Measurements from ENCODE around the gene DPYD. TPM values are rescaled to one million over a fixed set of nuclear protein-coding genes. Genes with fewer than 3 reads are reported as not detected.

DPYD gene
- total RNA-seq, 1 donor from 2014 or later, result 8.5 TPM

- Mint-ChIP-seq H3K27me3 (no peaks in the 10 kb centered on the region), H3K4me3 (no peak overlapping the region), H3K9me3 (no peaks in the 10 kb centered on the region), H3K27ac (no peak overlapping the region), H3K4me1 (ENCODE audit: unreplicated experiment) (peaks cover 6% of the 10 kb centered on the region), H3K36me3 (no peaks in the 10 kb centered on the region)
- no peak for DNase-seq (ENCODE audit: extremely low spot score, unreplicated experiment)
- no peak for TF ChIP-seq CTCF (conservative IDR thresholded peaks at IDR 0.05)
These were observed 438.8 kb downstream of the DPYD start for GRCh38 chr1:97482022-97482421.

- no peaks in the 10 kb centered on the region for H3K4me1 Mint-ChIP-seq (ENCODE audit: unreplicated experiment)
- no peaks in the 10 kb centered on the region for H3K27me3 Mint-ChIP-seq
- no peak for DNase-seq (ENCODE audit: extremely low spot score, unreplicated experiment)
- H3K4me3 Mint-ChIP-seq, result no peak overlapping the region
- H3K9me3 Mint-ChIP-seq, result no peaks in the 10 kb centered on the region
- H3K36me3 Mint-ChIP-seq, result no peaks in the 10 kb centered on the region
- peak overlapping the region; percentile 0 for H3K27ac Mint-ChIP-seq
- no peak for TF ChIP-seq CTCF (conservative IDR thresholded peaks at IDR 0.05)
These were observed 453.4 kb downstream of the DPYD start for GRCh38 chr1:97467445-97467844.

GRCh38 chr1:97464305-97464704 is 456.5 kb downstream of the DPYD start:
- Mint-ChIP-seq H3K36me3 (no peaks in the 10 kb centered on the region), H3K27ac (no peak overlapping the region), H3K4me3 (no peak overlapping the region), H3K4me1 (ENCODE audit: unreplicated experiment) (no peaks in the 10 kb centered on the region), H3K27me3 (no peaks in the 10 kb centered on the region), H3K9me3 (no peaks in the 10 kb centered on the region)
- DNase-seq (ENCODE audit: extremely low spot score, unreplicated experiment), result no peak
- no peak for TF ChIP-seq CTCF (conservative IDR thresholded peaks at IDR 0.05)

- no peak for TF ChIP-seq CTCF (conservative IDR thresholded peaks at IDR 0.05)
- Mint-ChIP-seq H3K4me1 (ENCODE audit: unreplicated experiment) (peaks cover 9% of the 10 kb centered on the region), H3K36me3 (no peaks in the 10 kb centered on the region), H3K4me3 (no peak overlapping the region), H3K9me3 (no peaks in the 10 kb centered on the region), H3K27ac (no peak overlapping the region), H3K27me3 (no peaks in the 10 kb centered on the region)
- DNase-seq (ENCODE audit: extremely low spot score, unreplicated experiment), result no peak
These were observed 459.1 kb downstream of the DPYD start for GRCh38 chr1:97461782-97462181.

GRCh38 chr1:97457446-97458089 is 463.3 kb downstream of the DPYD start:
- Mint-ChIP-seq H3K36me3 (no peaks in the 10 kb centered on the region), H3K4me3 (no peak overlapping the region), H3K9me3 (no peaks in the 10 kb centered on the region), H3K27ac (no peak overlapping the region), H3K27me3 (no peaks in the 10 kb centered on the region), H3K4me1 (ENCODE audit: unreplicated experiment) (peaks cover 9% of the 10 kb centered on the region)
- no peak for TF ChIP-seq CTCF (conservative IDR thresholded peaks at IDR 0.05)
- DNase-seq (ENCODE audit: extremely low spot score, unreplicated experiment), result no peak

- H3K36me3 Mint-ChIP-seq, result no peaks in the 10 kb centered on the region
- H3K9me3 Mint-ChIP-seq, result peaks cover 7% of the 10 kb centered on the region
- H3K27ac Mint-ChIP-seq, result no peak overlapping the region
- no peaks in the 10 kb centered on the region for H3K27me3 Mint-ChIP-seq
- H3K4me1 Mint-ChIP-seq (ENCODE audit: unreplicated experiment), result no peaks in the 10 kb centered on the region
- H3K4me3 Mint-ChIP-seq, result no peak overlapping the region
- TF ChIP-seq CTCF (conservative IDR thresholded peaks at IDR 0.05), result no peak
- DNase-seq (ENCODE audit: extremely low spot score, unreplicated experiment), result no peak
These were observed 468.9 kb downstream of the DPYD start for GRCh38 chr1:97451944-97452343.
